Measurements from ENCODE around the gene CTNNA2. TPM values are rescaled to one million over a fixed set of nuclear protein-coding genes. Genes with fewer than 3 reads are reported as not detected.

The CTNNA2 gene
- total and polyA plus RNA-seq, 9 of the 15 experiments (the other 6 are each of a cell fraction or from before 2014, with no cell fraction given), result 0.03 to 0.40 (median 0.15) TPM

- ChIA-PET POLR2A (no interaction called here), CTCF (ENCODE audit: low intra/inter-chr PET ratio) (no interaction called here)
- no peak overlapping the region for H2AFZ ChIP-seq (ENCODE audit: low read depth, low read length)
- FAIRE-seq, result no peak
- H3K27me3 ChIP-seq (ENCODE audit: control insufficient read depth in 2 of 2, insufficient read depth in 2 of 2, low read length in 2 of 2), result 0 out of 5 replicates have a peak, but pooled peaks cover 0 to 2% of the 10 kb centered on the region in 2 experiments
- H4K20me1 ChIP-seq (replicated peaks; ENCODE audit: control insufficient read depth, insufficient read depth, low read length), result no peaks in the 10 kb centered on the region
- intact Hi-C loops (cut with micrococcal nuclease), result no loop called here
- H3K9ac ChIP-seq (ENCODE audit: insufficient read depth in 1 of 2, low read depth in 2 of 2, low read length in 2 of 2), result no peak overlapping the region
- H3K4me2 ChIP-seq (ENCODE audit: insufficient read depth, low read length), result no peak overlapping the region
- H3K36me3 ChIP-seq (ENCODE audit: control insufficient read depth, insufficient read depth, low read length), result no peaks in the 10 kb centered on the region
- BruUV-seq (replicated peaks), result no TSS peak
- H3K9me3 ChIP-seq (replicated peaks; ENCODE audit: control insufficient read depth, insufficient read depth, low read depth, low read length), result no peaks in the 10 kb centered on the region
- no peak for ATAC-seq
- H3K4me1 ChIP-seq (replicated peaks in 1 of 2; ENCODE audit: control insufficient read depth in 2 of 2, insufficient read depth in 2 of 2, low read length in 2 of 2), result no peaks in the 10 kb centered on the region
- in situ Hi-C loops (cut with MboI), result no loop called here
- H3K9me1 ChIP-seq (ENCODE audit: control insufficient read depth, insufficient read depth, low read length), result no peaks in the 10 kb centered on the region
- H3K79me2 ChIP-seq (ENCODE audit: control insufficient read depth, insufficient read depth, low read length), result no peaks in the 10 kb centered on the region
- 0% methylated on average over 5 of the region's 5 CpGs for WGBS (ENCODE audit: insufficient coverage, low coverage, missing lambda C conversion rate)
- no peak for TF ChIP-seq SMARCE1 (IDR thresholded peaks at IDR 0.05)
- TF ChIP-seq MEIS2 (IDR thresholded peaks at IDR 0.05; ENCODE audit: partially characterized antibody), result peak; percentile 46
- TF ChIP-seq PPARD (CRISPR knock-in tag; IDR thresholded peaks at IDR 0.05), result no peak
- TF ChIP-seq MAX (CRISPR knock-in tag; IDR thresholded peaks at IDR 0.05), result no peak
- TF ChIP-seq PKNOX1 (IDR thresholded peaks at IDR 0.05), result peak; percentile 29; the same call in 1 of the 2 replicates
- no peak for TF ChIP-seq GABPB2 (CRISPR knock-in tag; conservative IDR thresholded peaks at IDR 0.05)
- no peak overlapping the region for H3K27ac ChIP-seq (ENCODE audit: extremely low read depth, low read depth, low read length)
- H3K4me3 ChIP-seq, result no peak overlapping the region
- no peak for DNase-seq (ENCODE audit: extremely low read depth in 1 of 4, low spot score in 3 of 4)
Measured at GRCh38 chr2:80333886-80334285, 821.0 kb downstream of the CTNNA2 start.

Data from K562 (cell line).